Left forelimb (tissue), 1 donor: ENCODE measurements around the gene PSMG4.

Experiments
- DNase-seq: peaks from one replicate; pipeline ENCODE4 v3.0.0-alpha.2; 2018; ENCODE audit warnings: low spot score

PSMG4 gene

GRCh38 chr6:3252369-3252768 is 6.4 kb upstream of the PSMG4 start:
- DNase-seq = no peak

GRCh38 chr6:3252861-3253596 is 5.7 kb upstream of the PSMG4 start:
- DNase-seq = no peak

DNA sequence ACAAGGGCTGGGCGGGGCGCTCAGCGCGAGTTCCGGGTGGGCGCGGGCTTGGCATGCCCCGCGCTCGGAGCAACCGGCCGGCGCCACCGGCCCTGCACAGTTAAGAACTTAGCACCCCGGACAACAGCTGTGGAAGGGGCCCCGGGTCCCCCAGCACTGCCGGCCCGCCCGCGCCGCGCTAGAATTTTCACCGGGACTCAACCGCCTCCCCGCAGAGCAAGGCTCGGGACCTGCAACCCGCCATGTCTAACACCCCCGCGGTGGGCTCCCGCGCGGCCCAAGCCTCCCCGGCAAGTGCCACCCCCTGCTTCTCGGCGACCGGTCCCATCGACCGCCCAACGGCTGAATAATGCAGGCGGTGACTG is 5.2 kb upstream of the PSMG4 start:
- DNase-seq = no peak

GRCh38 chr6:3258201-3258600 is 546 bp upstream of the PSMG4 start:
- no peak for DNase-seq

DNA sequence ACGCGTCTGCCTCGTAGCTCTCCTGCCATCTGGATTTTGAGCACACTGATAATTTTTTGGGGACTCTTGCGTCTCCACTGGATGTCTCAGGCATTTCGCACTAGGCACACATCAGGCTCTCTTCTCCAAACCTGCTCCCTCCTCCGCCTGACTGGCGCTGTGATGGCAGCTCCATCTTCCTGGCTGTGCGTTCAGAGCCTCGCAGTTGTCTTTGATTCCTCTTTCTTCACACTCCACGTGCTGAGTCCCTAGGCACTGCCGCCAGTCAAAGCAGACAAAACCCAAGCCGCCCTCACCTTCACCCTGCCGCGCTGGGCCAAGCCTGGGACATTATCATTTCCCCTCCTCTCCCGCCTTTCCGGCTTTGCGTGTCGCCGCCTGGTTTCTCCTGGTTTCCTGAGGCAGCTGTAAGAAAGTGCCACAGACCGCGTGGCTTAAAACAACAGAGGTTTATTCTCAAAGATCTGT is 778 bp downstream of the PSMG4 start:
- no peak for DNase-seq

DNA sequence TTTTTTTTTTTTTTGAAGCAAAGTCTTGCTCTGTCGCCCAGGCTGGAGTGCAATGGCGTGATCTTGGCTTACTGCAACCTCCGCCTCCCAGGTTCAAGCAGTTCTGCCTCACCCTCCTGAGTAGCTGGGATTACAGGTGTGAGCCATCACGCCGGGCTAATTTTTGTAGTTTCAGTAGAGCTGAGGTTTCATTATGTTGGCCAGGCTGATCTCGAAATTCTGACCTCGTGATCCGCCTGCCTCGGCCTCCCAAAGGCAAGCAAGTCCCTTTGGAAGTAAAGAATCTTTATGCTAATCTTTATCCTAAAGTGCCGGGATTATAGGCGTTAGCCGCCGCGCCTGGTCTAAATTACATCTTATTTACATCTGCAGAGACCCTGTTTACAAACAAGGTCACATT is 1.5 kb downstream of the PSMG4 start:
- DNase-seq = no peak

GRCh38 chr6:3260772-3261517 is 2.2 kb downstream of the PSMG4 start:
- no peak for DNase-seq

DNA sequence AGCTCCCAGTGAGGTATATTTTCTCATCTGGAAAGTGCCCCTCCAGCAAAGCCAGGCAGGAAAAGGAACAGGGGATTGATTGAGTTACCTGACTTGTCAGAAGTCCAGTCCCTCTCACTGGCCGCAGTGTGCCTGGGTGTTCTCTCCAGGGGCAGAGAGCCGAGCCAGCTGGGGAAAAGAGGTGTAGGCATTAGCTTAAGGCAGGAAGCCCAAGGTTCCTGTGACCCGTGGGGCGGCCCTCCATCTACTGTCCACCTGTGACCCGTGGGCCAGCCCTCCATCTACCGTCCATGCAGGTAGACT is 2.7 kb downstream of the PSMG4 start:
- no peak for DNase-seq

DNA sequence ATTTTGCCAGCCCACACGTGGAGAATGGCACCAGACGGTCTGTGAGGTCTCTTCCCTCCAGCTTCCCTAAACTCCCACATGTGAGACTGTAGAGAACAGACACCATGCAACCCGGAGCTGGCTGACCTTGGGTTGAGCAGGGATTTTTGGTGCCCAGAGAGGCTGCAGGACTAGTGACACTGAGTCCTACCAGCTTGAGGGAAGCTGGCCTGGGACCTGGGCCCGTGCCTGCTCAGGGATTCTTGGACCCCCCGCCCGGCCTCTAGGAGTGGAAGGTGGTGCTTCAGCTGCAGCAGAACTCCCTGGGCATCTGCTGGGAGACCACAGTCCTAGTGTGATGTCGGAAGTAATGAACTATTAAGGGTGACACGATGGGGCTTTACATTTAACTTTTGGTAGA is 3.2 kb downstream of the PSMG4 start:
- DNase-seq = no peak

DNA sequence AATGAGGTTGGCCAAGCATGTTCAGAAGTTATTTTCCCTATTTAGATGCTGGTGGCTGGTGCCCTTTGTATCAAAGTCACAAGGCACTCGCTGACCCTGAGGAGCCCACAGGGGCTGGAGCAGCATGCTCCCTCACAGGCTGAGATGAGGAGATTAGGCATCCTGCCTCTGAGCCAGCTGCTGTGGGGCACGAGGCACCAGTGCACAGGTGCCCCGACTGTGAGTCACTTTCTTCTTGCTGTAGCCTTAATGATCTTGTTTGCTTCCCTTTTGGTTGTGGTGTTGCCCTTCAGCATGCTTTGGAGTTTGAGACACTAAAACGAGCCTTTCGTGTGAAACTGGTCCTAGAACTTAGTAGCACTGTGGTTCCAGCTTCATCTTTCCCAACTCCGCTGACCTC is 4.3 kb downstream of the PSMG4 start:
- DNase-seq = no peak

GRCh38 chr6:3264356-3264755 is 5.6 kb downstream of the PSMG4 start:
- DNase-seq = no peak

GRCh38 chr6:3265671-3266070 is 6.9 kb downstream of the PSMG4 start:
- no peak for DNase-seq

GRCh38 chr6:3266170-3266569 is 7.4 kb downstream of the PSMG4 start:
- no peak for DNase-seq

GRCh38 chr6:3267162-3267561 is 8.4 kb downstream of the PSMG4 start:
- no peak for DNase-seq

DNA sequence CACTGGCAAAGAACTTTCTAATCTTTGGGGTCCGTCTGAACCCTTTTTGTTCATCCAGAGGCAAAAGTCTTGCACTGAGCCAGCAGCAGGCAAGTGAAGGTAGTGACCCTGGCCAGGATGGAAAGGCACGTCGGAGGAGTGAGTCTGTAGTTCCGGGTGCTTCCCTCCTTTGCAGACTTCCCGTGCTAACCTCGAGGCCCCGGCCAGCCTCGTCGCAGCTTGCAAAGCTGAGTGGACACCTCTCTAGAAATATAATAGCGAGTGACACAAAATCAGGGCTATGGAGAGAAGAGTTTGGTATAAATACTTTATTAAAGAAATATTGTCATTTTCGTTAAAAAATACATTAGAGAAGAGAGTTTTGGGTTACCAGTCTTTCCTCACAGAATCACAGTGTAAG is 9.9 kb downstream of the PSMG4 start:
- no peak for DNase-seq

GRCh38 chr6:3269281-3269975 is 10.7 kb downstream of the PSMG4 start:
- DNase-seq = no peak

- no peak for DNase-seq
Observed at GRCh38 chr6:3270258-3270657, 11.5 kb downstream of the PSMG4 start.

GRCh38 chr6:3271756-3272155 is 13.0 kb downstream of the PSMG4 start:
- DNase-seq = no peak

DNA sequence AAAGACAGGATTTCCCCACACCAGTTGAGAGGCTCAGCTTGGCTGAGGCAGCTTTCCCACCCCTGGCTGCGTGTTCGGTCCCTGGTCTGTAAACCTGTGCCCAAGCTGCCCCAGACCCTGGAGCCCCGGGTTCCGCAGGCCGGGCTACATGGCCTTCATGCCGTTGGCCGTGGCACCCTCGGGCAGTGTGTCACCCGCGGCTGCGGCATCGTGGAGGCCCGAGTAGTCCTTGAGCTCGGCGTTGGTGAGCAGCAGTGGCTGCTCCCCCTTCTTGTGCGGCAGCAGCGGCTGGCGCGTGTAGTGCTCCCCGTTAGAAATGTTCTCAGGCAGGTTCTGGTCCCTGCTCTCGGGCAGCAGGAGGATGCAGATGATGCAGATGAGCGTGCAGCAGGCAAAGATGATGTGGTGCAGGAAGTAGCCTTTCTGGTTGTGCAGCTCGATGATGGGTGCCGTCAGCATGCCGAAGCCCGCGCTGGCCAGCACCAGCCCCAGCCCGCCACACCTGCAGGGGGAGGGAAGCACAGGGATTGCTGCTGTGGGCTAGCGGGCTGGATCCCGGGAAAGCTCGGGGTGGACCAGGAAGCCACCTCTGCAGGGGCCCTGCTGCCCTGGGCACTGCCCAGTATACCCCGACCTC is 14.3 kb downstream of the PSMG4 start:
- no peak for DNase-seq

GRCh38 chr6:3273707-3274521 is 15.2 kb downstream of the PSMG4 start:
- DNase-seq = no peak

DNA sequence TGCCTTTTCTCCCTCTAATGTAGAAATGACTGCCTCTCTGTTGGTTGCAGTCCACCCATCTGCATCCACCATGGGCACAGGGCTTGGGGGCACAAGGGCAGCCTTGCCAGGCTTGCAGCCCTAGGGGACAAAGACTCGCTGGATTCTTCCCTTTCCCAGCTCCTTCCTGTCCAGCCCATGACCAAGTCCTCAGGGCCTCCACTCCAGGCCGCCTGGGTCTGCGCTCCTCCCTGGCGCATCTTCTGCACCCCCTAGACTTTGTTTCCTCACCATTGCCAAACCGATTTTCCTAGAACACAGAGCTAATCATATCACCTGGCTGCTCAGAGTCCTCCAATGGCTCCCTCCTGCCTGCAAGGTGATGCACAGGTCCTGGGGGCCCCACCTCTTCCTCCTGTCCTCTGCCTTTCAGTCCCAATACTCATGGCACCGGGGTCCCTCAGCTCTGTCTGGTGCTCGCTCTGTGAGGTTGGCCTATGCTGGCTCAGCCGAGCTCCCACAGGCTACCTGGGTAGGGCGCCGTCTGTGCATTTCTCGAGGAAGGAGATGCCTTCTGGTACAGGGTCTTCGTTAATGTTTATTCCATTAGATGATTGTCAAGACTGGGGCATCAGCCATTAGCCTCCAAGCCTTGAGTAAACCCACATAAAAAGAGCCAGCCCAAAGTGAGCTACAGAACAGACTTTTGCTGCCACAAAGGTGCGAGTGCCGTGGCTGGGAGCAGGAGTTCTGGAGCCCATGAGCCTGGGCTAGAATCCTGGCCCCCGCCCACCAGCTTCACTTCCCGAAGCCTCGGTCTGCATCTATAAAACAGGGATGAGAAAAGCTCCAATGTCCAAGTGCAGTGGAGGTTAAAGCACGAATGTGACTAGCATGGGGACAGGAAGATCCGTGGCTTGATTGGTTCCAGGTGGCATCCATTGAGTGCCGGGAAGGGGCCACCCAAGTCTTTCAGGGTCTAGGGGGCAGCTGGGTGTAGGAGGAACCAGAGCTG is 17.7 kb downstream of the PSMG4 start:
- DNase-seq = no peak
